HG03196 (cell line): ENCODE data around the gene TGFA.

ENCODE experiments used
- ATAC-seq: cut with Tn5 transposase; IDR thresholded peaks from one replicate; pipeline ENCODE4 v1.9.1; 2021; ENCODE audit not compliant: unreplicated experiment

TGFA gene

GRCh38 chr2:70553584-70554337 lies at the start of gene TGFA:
TSS of gene TGFA (minus strand) at chr2:70553826. CDS start at chr2:70553767, 59 bp downstream.
- peak; percentile 50 for ATAC-seq

GRCh38 chr2:70603066-70603465 lies 49.4 kb upstream of the TGFA start:
- no peak for ATAC-seq

GRCh38 chr2:70598197-70598596 lies 44.6 kb upstream of the TGFA start:
- ATAC-seq, result no peak

GRCh38 chr2:70596739-70597138 lies 43.1 kb upstream of the TGFA start:
- ATAC-seq, result no peak

- no peak for ATAC-seq
Observed at GRCh38 chr2:70596293-70596692, 42.7 kb upstream of the TGFA start.

- no peak for ATAC-seq
Observed at GRCh38 chr2:70583091-70583490, 29.5 kb upstream of the TGFA start.

GRCh38 chr2:70580352-70580751 lies 26.7 kb upstream of the TGFA start:
- ATAC-seq, result no peak

- ATAC-seq, result no peak
Observed at GRCh38 chr2:70574618-70575017, 21.0 kb upstream of the TGFA start.

GRCh38 chr2:70574109-70574508 lies 20.5 kb upstream of the TGFA start:
- ATAC-seq, result no peak

GRCh38 chr2:70570041-70570661 lies 16.5 kb upstream of the TGFA start:
- ATAC-seq, result no peak

- ATAC-seq, result no peak
Observed at GRCh38 chr2:70569559-70569958, 15.9 kb upstream of the TGFA start.

GRCh38 chr2:70566906-70567305 lies 13.3 kb upstream of the TGFA start:
- no peak for ATAC-seq

- no peak for ATAC-seq
Observed at GRCh38 chr2:70566464-70566863, 12.8 kb upstream of the TGFA start.

- ATAC-seq, result no peak
Observed at GRCh38 chr2:70565039-70565731, 11.6 kb upstream of the TGFA start.

GRCh38 chr2:70561893-70562292 lies 8.3 kb upstream of the TGFA start:
- no peak for ATAC-seq

- ATAC-seq, result no peak
Observed at GRCh38 chr2:70560442-70560841, 6.8 kb upstream of the TGFA start.

GRCh38 chr2:70560040-70560439 lies 6.4 kb upstream of the TGFA start:
- ATAC-seq, result no peak

- no peak for ATAC-seq
Observed at GRCh38 chr2:70558195-70558808, 4.7 kb upstream of the TGFA start.

- ATAC-seq, result no peak
Observed at GRCh38 chr2:70557171-70557838, 3.7 kb upstream of the TGFA start.

- no peak for ATAC-seq
Observed at GRCh38 chr2:70556608-70557007, 3.0 kb upstream of the TGFA start.

- no peak for ATAC-seq
Observed at GRCh38 chr2:70554338-70554892, 789 bp upstream of the TGFA start.
